HL-60/S4 treated with phorbol 12-myristate 13-acetate at 8.2 ng/mL for 4 days and 3 days (cell line): ENCODE measurements around the gene JMY.

Source experiments
- in situ Hi-C: fragments of 300-500 bp; cut with MboI; formaldehyde crosslinking; loops from 2 replicates; pipeline ENCODE4 v1.15.0; 2022; ENCODE audit warnings: low sequenced_read_pairs

Gene JMY

GRCh38 chr5:79287380-79287779 is 51.4 kb downstream of the JMY start:
- in situ Hi-C loops = no loop called here

- in situ Hi-C loops = no loop called here
Measured at GRCh38 chr5:79287907-79288306, 52.0 kb downstream of the JMY start.

- in situ Hi-C loops = no loop called here
Measured at GRCh38 chr5:79295029-79295428, 59.1 kb downstream of the JMY start.

- in situ Hi-C loops = no loop called here
Measured at GRCh38 chr5:79297661-79298060, 61.7 kb downstream of the JMY start.

GRCh38 chr5:79301046-79301712 is 65.2 kb downstream of the JMY start:
- in situ Hi-C loops = no loop called here

DNA sequence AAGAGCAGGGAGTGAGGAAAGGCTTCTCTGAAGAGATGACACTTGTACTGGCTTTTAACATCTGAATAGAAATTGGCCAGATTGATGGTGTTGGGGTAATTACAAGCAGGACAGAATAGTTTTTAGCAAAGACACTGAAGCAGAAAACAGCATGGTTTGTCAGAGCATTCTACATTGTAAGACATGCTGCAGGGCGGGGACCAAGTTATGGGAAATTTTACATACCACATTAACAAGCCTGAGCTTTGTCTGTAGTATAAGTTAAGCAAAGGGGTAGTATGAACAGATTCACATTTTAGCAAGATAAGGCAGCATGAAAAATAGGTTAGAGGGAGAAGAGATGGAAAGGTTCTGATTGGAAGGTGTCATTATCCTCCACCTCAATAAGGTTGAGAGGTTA is 66.5 kb downstream of the JMY start:
- in situ Hi-C loops = no loop called here

DNA sequence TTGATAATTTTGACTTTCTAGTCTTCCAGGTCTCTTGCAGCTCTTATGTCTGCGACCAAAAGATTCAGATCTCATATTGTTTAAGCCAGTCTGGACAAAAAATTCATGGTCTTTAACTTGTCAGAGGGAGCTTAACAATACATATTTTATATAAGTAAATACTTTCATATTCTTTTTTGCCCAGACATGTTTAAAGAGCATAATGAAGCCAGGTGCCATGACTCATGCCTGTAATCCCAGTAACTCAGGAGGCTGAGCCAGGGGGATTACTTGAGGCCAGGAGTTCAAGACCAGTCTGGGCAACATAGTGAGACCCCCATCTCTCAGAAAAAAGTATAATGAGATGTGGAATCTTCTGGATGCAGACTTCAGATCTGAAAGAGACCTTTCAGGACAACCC is 69.8 kb downstream of the JMY start:
- in situ Hi-C loops = no loop called here

DNA sequence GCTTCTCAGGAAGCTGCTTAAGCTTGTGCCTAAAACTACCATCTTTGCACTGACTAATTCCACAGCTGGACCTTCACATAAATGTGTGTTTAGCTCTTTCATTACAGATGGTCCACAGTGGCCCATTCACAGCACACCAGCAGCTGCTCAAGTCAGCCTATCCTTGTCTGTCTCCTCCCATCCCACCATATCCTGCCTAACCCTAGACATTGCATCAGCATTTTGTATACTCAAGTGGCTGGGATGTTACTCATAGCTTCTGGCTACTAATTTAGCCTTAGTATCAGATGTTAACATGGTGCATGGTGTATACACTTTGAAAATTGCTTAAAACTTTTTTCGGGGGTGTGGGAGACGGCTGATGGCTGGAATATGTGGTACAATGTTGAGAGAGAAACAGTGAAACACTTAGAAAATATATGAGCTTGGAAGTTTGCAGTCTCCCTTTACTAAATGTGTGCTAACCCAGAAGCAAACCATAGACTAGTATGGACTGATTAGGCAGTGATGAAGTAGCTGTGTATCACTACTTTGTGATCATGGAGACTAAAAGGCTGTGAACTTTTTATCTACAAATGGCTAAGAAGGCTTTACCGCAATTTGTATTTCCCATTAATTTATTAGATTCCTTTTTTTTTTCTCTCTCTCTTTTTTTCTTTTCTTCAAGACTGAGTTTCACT is 83.1 kb downstream of the JMY start:
- in situ Hi-C loops = no loop called here

DNA sequence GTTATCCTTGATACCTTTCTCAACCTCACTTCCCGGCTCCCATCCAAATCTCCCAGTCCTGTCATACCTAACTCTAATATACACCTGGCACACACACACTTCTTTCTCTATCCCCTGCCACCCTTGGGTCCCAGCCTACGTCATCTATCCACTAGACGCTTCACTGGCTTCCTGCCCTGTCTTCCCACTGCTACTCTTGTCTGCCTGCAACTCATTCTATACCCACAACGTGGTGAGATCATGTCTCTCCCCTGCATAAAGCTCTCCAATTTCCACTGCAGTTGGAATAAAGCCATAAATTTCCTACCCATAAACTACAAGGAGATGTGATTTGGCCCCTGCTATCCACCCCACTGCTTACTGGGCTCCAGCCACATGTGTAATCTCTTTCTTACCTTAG is 93.5 kb downstream of the JMY start:
- in situ Hi-C loops = no loop called here

GRCh38 chr5:79330071-79330470 is 94.1 kb downstream of the JMY start:
- in situ Hi-C loops = no loop called here

DNA sequence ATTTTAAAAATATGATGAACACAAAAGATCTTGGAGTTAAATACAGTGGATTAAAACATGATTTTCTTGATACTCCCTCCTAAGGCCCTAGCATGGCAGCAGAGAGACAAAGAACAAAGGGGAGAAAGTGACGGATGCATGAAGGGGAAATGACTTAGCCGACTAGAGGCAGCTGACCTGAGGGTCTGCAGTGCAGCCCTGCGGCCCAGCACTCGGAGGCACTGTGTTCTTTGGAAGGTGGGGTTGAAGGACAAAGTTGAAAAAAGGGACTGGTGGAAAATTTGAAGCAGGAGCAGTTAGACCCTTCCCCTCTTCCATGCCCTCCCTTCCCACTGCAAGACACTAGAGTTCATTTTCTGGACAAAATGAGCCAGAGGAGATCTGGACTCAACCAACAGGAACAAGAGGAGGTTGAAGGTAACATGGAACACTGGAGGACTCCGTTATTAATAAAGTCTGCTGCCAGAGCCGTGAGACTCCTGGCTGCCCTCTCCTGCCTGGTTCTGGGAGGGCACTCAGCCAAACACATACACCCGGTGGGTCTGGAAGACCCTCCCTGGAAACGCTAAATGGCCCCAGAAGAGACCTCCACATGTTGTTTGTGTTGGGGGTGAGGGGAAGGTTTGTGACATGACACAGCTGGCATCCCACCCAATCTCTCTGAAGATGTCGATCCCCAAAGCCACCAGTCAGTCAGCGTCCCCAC is 98.1 kb downstream of the JMY start:
- in situ Hi-C loops = no loop called here

GRCh38 chr5:79346420-79346824 is 110.5 kb downstream of the JMY start:
- in situ Hi-C loops = no loop called here

GRCh38 chr5:79349047-79349446 is 113.1 kb downstream of the JMY start:
- in situ Hi-C loops = no loop called here

DNA sequence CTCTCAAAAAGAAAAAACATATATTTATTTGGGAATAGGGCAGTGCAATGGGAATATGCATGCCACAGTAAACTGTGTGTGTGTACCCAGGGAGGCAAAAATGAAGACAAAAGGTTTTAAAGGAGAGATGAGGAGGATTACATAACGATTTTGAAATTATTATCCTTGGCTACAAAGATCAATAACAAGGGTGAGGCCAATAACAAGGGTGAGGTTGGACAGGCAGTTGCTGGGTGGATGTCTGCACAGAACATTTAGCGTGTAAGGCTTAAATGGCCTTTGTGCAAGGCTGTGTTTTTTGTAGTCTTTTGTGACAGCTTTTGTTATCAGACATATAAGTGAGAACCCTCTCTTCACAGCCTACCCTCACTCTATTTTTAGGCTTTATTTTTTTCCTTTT is 114.0 kb downstream of the JMY start:
- in situ Hi-C loops = no loop called here

DNA sequence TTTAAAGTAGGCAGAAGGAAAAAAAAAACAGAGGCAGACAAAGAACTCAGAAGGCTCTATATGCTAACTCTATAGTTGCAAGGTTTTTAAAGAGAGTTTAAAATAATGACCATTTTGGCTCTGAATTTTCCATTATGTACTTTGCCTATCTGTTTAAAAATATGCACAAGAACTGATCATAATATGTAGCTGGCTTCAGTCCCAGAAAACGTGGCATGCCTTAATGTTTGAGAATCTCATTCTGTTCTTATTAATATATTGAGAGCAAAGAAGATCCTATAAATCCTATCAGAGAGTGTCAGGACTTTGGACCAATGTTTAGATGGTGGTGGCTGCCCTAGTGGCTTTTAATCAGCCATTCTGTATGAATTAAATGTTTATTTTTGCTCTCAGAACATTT is 121.5 kb downstream of the JMY start:
- in situ Hi-C loops = no loop called here
